HG03521 (cell line): ENCODE measurements around the gene WNT7B.

Experiments used
- ATAC-seq: cut with Tn5 transposase; IDR thresholded peaks from one replicate; pipeline ENCODE4 v1.9.1; 2021; ENCODE audit warnings: mild to moderate bottlenecking, moderate library complexity; ENCODE audit not compliant: unreplicated experiment

WNT7B gene

GRCh38 chr22:45914309-45914708 is 62.7 kb downstream of the WNT7B start:
- no peak for ATAC-seq

- ATAC-seq: no peak
Measured at GRCh38 chr22:45912910-45913309, 64.1 kb downstream of the WNT7B start.

GRCh38 chr22:45911601-45912271 is 65.2 kb downstream of the WNT7B start:
- no peak for ATAC-seq

- no peak for ATAC-seq
Measured at GRCh38 chr22:45910928-45911467, 66.0 kb downstream of the WNT7B start.

DNA sequence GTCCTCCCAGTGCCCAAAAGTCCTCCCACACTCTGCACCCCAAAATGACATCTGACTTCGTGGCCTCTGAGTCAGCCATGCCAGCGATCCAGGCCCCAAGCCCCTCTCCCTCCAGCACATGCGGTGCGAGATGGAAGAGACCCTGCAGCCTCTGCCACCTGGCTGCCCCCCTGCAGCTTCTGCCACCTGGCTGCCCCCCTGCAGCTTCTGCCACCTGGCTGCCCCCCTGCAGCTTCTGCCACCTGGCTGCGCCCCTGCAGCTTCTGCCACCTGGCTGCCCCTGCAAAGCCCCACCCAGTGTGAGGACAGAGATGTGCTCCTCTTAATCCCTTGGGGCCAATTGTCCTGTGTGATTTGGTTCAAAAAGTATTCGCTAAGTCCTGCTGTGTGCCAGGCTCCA is 68.0 kb downstream of the WNT7B start:
- no peak for ATAC-seq

DNA sequence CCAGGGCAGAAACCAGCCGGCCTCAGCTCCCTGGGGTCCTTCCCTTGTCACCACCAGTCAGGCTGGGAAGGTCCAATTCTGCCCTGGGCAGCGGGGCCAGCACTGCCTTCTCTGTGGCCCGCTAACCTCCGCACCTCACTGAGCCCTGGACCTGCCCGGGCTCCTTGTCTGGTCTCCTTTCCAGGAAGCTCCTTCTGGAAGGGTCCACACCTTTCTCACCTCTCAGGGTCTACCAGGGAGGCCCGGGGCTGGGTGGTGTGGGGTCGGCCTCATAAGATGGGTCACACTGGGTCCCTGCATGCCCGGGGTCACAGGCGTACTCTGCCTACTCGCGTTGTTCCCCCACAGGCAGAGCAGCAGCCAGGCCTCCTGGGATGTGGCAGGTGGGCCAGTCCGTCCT is 69.0 kb downstream of the WNT7B start:
- ATAC-seq: no peak

DNA sequence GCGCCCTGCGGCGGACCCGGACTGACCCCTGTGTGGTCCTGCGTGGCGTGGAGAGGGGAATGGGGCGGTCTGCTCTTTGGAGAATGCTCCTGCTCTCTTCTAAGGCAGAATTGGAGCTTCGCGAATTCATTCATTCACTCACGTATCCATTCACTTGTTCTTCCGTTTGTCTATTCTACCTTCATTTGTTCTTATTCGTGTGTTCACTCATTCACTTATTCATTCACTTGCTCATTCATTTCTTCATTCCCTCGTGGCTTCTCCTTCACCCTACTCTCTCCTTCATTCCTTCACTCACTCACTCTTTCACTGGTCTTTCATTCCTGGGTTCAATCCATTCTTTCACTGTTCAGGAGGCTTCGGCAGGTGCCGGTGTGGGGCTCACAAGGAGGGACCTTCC is 69.6 kb downstream of the WNT7B start:
- ATAC-seq: no peak

- ATAC-seq: no peak
Measured at GRCh38 chr22:45906946-45907345, 70.0 kb downstream of the WNT7B start.

DNA sequence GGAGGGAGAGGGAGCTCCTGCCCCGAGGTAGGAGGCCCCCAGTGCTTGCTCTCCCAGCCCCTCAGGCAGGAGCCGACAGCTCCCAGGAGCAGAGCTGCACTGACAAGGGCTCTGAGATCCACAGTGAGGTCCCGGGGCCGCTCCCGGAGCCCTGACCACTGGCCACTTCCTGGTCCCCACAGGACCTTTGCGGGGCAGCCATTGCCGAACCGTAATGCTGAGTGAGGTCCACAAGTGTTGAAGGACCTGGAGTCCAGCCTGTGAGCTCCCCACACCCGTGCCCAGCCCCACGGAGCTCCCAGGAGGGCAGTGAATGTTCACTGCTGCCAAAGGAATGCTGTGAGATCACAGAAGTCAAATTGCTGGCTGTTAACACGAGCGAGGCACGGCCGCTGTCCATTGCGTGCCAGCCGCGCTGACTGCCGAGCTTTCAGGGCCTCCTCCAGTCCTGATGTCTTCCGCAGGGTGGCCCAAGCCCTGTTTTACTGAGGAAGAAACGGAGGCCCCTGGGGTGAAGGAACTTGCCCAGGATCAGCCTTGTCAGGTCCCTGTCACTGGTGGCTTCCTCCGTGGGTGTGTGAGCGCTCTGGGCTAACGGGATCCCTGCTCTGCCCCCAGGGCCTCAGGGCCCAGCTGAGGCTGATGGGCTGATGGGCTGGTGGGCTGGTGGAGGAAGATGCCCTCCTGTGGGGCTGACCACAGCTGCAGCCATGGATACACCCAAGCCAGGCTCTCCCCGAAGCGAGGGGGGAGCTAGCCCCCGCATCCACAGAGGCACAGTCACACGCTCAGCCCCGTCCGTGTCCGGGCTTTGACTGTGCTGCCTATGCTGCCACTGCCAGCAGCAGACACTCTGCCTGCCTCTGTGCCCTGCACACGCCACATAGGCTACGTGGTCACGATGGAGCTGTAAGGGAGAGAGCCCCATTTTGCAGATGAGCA is 70.8 kb downstream of the WNT7B start:
- ATAC-seq: no peak

DNA sequence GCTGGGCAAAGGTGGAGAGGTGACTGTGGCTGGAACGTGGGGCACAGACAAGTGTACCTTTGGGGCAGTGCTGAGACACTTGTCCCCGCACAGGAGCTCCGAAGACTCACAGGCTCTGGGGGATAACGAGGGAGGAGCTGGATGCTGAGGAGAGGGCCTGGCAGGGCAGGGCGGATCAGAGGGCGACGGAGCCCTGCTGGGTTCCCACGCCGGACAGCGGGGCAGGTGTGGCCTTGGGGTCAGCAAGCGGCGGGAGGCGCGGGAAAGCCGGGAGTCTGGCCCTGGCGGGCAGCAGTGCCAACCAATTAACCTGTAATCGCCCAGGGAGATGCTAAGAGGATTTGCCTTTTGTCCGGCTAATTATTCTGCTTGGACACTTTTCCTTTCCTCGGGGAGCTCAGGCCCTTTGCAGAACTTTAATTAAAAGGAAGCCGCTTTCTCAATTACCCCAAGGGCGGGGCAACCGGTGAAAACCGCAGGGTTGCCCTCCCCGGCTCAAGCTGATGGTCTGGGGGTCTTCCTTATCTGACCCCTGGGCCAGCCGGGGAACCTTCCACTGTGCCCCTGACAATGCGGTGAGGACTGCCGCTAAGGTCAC is 71.5 kb downstream of the WNT7B start:
- no peak for ATAC-seq

DNA sequence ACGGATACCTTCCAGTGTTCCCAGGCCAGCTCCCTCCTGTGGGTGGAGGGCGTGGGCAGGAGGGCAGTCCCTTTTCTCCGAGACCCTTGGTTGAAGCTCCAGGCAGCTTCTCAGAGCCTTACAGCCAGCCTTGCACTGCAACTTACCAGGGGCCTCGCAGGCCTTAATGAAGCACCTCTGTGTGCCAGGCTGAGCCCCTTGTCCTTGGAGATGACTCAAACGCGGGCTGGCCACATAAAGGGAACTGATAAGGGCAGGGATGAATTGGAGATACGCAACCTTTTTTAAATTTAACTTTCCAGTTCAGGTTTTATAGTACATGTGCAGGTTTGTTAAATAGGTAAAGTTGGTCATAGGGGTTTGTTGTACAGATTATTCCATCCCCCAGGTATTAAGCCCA is 72.7 kb downstream of the WNT7B start:
- ATAC-seq: no peak

DNA sequence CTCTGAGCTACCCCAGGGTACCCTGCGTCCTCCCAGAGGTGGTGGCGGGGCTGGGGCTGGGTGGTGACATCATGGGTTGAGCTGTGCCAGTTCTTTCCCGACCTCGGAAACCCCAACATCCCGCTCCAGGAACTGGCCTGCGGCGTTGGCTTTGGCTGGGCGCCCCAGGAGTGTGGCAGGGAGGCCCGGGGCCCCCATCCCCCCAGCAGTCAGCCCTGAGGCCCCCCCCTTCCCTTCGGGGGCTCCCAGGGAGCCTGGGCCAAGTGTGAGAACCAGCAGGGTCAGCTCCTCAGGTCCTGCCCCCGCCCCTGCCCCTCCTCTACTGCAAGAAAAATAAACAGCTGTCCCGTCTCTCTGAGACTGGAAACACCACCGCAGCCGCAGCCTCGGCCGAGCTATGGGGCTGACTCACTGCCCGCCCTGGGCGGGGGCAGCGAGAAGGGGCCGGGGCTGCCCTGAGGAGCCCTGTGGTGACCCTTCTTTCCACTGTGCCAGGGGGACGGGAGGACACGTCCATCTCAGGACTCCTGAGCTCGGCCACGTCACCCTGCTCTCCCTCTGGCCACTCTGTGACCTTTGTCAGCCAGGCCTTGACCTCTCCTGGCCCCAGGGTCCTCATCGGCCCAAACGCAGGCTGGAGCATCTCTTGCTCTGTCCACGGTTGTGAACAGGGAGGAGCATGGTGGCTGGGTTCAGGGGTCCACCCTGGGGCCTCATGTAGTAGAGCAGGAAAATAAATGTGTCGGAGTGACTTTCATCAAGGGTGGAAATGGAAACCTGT is 73.4 kb downstream of the WNT7B start:
- ATAC-seq: no peak

DNA sequence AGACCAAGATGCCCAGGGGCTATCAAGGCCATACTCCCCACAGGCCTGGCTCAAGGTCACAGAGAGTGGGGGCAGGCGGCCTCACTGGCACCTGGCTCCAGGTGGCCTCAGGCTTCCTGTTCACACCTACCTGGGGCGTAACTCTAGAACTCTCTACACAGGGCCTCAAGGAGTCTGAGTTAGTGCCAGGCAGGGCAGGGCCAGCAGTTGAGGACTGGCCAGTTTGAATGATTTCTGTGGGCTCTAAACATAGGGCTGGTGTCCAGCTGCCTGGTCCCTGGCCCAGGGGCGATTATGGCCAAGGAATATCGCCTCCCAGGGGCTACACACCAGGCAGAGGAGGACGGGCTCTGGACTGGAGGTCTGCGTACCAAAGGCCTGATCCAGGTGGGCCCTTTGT is 79.2 kb downstream of the WNT7B start:
- ATAC-seq: no peak

GRCh38 chr22:45896964-45897538 is 79.9 kb downstream of the WNT7B start:
- ATAC-seq: no peak

DNA sequence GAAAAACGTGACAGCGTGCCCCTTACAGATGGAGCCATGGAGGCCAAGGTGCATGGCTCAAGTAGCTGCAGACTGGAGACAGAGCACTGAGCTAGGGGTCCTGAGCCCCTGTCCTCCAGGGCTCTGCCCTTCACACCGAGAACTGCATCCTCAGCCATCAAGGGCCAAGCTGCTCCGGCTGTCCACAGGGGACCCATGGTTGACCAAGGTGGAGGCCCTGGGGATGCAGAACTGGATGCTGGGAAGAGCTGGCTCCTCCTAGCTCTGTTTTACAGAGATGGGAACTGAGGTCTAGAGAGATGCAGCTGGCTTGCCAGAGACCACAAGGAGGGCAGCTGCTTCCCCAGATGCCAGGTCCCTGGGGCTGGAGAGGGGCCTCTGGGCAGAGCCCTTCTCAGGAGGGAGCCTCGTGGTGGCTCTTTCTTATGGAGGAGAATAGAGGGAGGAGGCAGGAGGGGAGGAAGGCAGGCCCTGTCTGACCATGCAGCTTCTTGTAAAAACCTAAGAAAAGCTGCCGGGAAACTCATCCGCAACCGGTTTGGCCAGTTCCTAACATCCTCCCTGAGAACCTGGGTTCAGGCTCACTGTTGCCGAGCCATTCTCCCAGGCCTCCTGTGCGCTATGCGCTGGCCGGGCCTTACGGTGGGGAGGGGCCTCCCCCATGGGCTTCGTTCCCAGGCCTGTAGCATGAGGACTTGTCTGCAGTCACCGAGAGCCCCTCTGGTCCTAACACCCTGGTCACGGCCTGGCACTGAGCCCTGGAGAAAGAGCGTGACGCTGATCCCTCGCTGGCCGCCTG is 80.6 kb downstream of the WNT7B start:
- ATAC-seq: no peak

DNA sequence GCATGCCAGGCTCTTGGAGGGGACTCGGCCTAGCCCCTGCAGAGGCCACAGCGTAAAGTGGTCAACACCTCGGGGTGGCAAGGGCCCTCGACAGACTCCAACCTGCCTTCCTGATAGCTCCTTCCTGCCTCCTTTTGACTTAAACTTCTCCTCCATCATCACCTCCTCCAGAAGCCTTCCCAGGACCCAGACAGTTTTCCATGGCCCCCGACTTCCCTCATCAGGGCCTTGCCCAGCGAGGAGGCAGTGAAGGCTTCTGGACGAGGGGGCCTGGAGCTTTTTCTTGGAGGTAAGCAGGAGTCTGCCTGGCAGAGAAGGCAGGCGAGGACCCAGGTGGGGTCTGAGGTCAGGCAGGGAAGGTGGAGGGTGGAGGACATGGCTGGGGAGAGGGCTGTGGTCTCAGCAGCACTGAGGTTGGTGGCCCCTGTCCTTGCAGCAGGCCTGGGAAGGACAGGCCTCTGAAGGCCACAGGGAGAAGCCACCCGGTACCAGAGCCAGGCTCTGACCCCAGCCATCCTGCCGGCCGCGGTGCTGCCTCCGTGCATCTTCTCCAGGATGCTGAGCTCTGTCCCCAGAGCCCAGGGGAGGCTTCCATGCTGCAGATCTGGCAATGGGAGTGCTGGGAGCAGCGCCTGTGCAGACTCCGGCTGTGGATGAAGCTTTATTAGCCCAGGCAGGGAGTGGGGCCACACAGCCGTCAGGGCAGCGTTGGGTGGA is 81.4 kb downstream of the WNT7B start:
- ATAC-seq: no peak

DNA sequence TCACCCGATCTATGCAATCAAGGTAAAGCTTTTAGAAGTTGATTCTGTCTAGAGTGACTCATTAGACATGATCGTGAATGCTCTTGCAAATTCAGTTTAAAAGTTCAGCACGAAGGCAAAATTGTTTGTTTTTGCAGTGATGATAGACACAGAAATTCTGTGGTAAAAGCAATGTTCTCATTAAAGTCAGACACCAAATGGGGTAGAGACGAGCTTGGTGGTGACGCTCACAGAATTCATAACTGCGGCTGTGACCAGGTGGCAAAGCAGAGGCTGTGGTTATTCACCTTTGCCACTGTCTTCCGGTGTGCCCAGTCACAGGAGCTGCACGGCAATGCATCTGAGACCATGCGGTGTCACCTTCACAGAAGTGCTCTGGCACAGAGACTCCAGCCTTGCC is 83.4 kb downstream of the WNT7B start:
- ATAC-seq: no peak

GRCh38 chr22:45892681-45893461 is 84.1 kb downstream of the WNT7B start:
- no peak for ATAC-seq
